NCI-H187 (cell line): ENCODE data around the gene SIK2.
A peak's percentile ranks its signal among the peaks of the same experiment; 100 is the strongest.

ENCODE experiments used
- DNase-seq, 2 experiments: peaks; one replicate each; lab custom pipeline; 2025; lab: John Stamatoyannopoulos, UW

The SIK2 gene

GRCh38 chr11:111601979-111602864 is at the start of gene SIK2:
TSS of gene SIK2 (plus strand) at chr11:111602449. CDS start at chr11:111602564, 115 bp downstream.
- DNase-seq, result peak; percentile 81 to 94

- DNase-seq, result no peak
These were observed 47.7 kb upstream of the SIK2 start for GRCh38 chr11:111554532-111554931.

DNA sequence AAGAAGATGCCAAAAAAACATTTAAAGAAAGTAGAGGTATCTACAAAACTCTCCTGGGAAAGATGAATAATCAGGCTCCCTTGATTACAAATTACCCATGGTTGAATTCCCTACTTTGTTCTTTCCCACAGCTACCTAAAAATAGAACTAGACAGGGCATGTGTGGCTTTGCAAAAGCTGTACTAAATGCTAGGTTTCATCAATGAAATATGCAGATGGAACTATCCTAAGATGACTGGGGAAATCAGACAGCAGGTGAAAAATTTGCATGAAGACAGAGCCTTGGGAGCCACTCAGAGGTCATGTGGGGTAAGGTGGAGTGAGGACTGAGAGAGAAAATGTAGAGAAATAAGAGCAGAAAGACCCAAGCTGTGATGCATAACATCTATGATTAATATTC is 47.0 kb upstream of the SIK2 start:
- DNase-seq, result no peak

DNA sequence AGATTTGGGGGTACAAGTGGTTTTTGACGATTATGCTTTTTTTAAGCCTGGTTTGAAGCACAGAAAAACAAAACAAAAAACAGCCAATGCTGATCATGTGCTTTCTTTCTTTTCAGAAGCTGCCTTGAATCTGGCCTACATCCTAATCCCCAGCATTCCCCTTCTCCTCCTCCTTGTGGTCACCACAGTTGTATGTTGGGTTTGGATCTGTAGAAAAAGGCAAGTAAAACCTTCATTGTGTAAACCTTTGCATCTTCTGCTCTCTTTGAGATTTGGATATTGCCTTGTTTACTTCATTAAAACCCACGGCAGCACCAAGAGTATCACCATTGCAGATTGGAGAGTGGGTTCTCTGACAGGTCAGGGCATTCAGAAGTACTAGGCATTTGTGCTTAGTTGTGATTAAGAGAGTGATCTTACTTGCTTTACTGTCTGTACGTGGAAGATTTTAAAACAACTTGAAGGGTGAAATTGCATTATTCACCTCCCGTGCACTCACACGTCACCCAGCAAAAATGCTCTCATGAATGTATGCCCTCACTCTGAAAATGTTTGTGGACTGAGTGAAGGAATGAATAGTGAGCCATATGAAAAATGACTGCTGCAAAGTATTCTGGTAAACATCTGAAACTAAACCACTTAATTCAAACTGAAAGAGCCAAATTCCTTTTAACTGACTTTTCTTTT is 44.7 kb upstream of the SIK2 start:
- DNase-seq, result no peak

GRCh38 chr11:111559800-111560464 is 42.3 kb upstream of the SIK2 start:
- DNase-seq, result no peak

GRCh38 chr11:111560800-111561199 is 41.4 kb upstream of the SIK2 start:
- DNase-seq, result no peak

DNA sequence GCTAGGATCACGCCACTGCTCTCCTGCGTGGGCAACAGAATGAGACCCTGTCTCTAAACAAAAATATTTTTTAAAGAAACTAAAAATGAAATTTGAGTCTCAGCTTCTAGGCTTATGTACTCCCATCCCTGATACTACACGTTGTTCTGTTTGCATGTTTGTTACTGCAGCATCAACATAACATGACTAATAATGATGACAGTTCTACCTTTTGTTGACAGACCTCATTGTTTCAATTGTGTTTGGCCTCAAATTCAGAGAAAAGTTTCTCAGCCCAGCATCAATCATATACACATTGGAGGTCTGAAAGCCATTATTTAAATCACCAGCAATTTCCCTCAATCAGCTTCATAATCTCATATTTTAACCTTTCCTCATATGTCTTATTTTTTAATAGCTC is 40.9 kb upstream of the SIK2 start:
- no peak for DNase-seq

- no peak for DNase-seq
These were observed 40.4 kb upstream of the SIK2 start for GRCh38 chr11:111561791-111562325.

DNA sequence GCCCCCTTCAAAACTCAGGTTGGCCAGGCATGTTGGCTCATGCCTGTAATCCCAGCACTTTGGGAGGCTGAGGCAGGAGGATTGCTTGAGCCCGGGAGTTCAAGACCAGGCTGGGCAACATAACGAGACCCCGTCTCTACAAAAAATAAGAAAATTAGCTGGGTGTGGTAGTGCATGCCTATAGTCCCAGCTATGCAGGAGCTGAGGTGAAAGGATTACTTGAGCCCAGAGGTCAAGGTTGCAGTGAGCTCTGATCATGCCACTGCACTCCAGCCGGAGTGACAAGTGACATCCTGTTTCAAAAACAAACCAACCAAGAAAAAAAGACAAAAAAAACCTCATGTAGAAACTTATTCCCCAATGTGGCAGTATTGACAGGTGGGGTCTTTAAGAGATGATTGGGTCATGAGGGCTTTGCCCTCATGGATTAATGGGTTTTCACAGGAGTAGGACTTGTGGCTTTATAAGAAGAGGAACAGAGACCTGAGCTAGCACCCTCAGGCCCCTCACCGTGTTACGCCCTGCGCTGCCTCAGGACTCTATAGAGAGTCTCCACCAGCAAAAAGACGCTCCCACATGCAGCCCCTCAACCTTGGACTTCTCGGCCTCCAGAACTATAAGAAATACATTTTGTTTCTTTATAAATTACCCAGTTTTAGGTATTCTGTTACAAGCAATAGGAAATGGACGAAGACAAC is 39.4 kb upstream of the SIK2 start:
- no peak for DNase-seq

DNA sequence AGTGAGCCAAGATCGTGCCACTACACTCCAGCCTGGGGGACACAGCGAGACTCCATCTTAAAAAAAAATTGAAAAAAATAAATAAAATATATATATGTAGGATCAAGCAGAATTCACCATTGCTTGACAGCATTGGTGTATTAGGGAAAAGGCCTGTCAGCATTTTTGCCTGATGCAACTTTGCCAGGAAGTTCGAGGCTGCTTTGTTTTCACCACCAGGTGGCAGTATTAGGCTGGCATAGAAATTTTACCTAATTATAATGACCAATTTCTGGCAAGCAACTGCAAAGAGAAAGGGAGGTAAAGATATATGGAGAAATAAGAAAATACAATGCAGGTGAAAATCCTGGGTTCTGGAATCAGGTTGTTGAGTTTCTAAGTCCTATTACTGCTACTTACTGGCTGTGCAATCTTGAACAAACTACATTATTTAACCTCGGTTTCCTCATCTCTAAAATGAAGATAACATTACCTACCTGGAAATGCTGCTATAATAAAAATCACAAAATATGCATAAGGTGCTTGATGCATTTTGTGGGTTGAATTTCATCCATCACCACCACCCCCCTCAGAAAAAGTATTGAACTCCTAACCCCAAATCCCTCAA is 37.0 kb upstream of the SIK2 start:
- peak in 1 of 2 experiments; percentile 13 for DNase-seq

GRCh38 chr11:111566324-111566723 is 35.9 kb upstream of the SIK2 start:
- DNase-seq, result no peak

DNA sequence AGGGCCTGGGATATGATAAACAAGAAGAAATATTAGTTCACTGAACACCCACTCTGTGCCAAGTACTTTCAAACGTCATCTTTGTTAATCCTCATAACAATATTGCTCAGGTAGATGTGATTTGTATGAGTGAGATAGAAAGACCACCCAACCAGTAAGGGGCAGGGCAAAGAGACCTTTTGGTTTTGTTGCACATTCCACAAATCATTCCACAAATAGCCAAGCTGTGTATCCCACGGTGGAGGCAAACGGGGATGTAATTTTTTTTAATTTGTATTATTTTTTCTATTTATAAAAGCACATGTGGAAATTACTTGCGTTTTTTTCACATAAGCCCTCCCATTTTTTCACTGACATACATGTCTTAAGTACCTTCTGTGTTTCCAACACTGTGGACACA is 32.8 kb upstream of the SIK2 start:
- no peak for DNase-seq

DNA sequence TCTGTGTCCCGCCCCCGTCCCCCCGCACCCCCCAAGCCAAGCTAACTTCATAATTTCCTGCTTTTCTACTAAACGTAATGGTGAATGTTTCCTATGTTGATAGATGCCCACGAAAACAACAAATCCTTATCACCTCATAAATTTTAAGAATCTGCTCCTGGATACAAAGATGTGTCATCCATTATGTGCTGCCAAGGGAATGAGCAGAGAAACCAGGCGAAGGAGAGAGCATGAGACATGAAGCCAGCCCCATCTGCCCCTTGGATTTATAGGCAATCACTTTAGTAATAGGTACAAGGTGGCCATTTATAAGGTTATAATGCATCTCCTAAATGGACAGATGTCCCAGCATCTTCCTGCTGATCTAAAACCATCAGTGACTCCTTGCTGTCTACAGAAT is 31.5 kb upstream of the SIK2 start:
- no peak for DNase-seq

- DNase-seq, result no peak
These were observed 30.3 kb upstream of the SIK2 start for GRCh38 chr11:111571829-111572501.

GRCh38 chr11:111572581-111572980 is 29.7 kb upstream of the SIK2 start:
- DNase-seq, result no peak

GRCh38 chr11:111573821-111574249 is 28.4 kb upstream of the SIK2 start:
- DNase-seq, result no peak

DNA sequence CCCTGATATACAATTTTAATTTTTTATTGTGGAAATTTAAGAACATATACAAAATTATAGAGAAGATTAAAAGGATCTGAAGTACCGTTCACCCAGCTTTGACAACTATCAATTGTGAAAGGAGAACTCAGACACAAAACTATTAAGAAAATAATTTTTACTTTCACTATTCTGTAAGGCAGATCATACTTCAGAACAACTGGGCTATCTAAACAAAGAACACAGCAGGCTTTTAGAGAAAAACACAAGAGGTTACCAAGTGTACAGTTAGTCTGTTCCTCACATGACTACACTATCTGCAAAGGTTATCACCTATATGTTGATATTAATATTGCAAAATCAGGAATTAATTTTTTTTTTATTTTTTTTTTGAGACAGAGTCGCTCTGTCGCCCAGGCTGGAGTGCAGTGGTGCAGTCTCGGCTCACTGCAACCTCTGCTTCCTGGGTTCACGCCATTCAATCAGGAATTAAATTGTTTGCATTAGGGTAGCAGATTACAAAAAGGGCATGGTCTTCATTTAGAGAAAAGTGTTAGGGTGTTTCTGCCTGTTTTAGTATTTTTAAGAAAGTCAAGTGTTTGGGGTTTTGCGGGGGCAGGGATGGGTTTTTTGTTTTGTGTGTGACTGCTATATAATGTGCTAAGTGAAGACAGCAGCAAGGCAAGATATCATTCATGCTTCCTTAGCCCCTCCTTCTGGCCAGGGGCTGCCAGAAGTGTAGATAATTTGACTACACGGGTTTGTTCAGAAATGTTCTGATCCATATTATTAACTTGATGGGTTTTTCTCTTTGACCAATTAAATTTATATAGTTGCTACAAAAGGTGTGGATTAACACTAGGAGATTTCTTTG is 27.6 kb upstream of the SIK2 start:
- DNase-seq, result no peak

DNA sequence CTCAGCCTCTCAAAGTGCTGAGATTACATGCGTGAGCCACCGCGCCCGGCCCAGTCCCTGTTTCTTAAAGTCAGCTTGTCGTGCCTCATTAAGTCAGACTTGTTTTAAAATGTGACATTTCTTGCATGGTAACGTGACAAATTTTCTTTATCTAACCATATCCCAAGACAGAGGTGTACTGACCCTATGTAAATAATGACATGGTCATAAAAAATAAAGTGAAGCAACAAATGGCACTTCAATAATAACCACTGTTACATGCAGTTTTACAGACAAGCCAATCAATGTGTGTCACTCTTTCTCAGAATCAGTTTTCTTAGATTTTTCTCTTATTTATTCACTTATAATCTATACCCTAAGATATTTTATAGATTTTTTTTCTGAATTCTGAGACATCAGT is 26.5 kb upstream of the SIK2 start:
- DNase-seq, result no peak

- DNase-seq, result no peak
These were observed 24.4 kb upstream of the SIK2 start for GRCh38 chr11:111577821-111578220.

DNA sequence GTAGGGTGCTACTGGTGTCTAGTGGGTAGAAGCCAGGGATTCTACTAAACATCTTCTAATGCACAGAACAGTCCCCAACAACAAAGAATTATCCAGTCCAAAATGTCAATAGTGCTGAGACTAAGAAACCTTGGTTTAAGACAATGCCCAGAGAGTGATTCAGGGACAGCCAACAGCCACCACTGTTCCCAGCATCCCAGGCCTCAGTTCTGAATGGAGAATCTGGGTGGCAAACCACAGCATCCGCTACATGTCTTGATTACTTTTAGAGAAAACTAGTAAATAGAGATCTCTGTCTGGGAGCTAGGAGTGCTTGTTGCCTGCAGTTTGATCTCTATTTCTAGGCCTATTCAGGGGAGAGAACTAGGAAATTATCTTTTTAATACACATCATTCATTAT is 20.9 kb upstream of the SIK2 start:
- DNase-seq, result no peak
